Large intestine (tissue), 3 donors: ENCODE data around the gene RAB10. TPM values are rescaled to one million over a fixed set of nuclear protein-coding genes. Genes with fewer than 3 reads are reported as not detected.
"Not testable (repeated sequence)": the region's sequence is repeated elsewhere in the genome, so short reads cannot be mapped to it uniquely, and the experiment has no call there.

ENCODE experiments used
- DNase-seq, 2 donors: peaks; one replicate each; pipeline versions ENCODE4 v3.0.0 to v3.0.0-alpha.2; 2013
- H3K27ac ChIP-seq: one replicate; pipeline ENCODE4 v1.5.1; 2013; ENCODE audit warnings: low read length
- H3K27me3 ChIP-seq: 2 replicates; pipeline ENCODE4 v1.6.1; 2013; ENCODE audit warnings: low read length; ENCODE audit not compliant: control insufficient read depth, insufficient read depth
- H3K36me3 ChIP-seq: 2 replicates; pipeline ENCODE4 v1.6.1; 2013; ENCODE audit warnings: low read length; ENCODE audit not compliant: control insufficient read depth, insufficient read depth
- H3K4me1 ChIP-seq: one replicate; pipeline ENCODE4 v1.6.1; 2013; ENCODE audit warnings: low read length; ENCODE audit not compliant: control insufficient read depth, insufficient read depth
- H3K4me3 ChIP-seq: one replicate; pipeline ENCODE4 v1.5.1; 2013; ENCODE audit warnings: low read length
- H3K9me3 ChIP-seq: one replicate; pipeline ENCODE4 v1.6.1; 2013; ENCODE audit warnings: mild to moderate bottlenecking, low read depth, low read length, moderate library complexity; ENCODE audit not compliant: control insufficient read depth
- WGBS: methylation state at CpG from one replicate; pipeline ENCODE4 v1.1.5; 2013; ENCODE audit warnings: low lambda C conversion rate; ENCODE audit not compliant: insufficient coverage; 5-methylcytosine and 5-hydroxymethylcytosine counted together
- polyA plus RNA-seq: library from polyadenylated mRNA; unstranded; fragments of 120-200 nt; gene quantifications from one replicate; pipeline ENCODE4 v1.2.1, GENCODE V29; 2013

The RAB10 gene
- polyA plus RNA-seq, 1 donor, result 79.7 TPM

DNA sequence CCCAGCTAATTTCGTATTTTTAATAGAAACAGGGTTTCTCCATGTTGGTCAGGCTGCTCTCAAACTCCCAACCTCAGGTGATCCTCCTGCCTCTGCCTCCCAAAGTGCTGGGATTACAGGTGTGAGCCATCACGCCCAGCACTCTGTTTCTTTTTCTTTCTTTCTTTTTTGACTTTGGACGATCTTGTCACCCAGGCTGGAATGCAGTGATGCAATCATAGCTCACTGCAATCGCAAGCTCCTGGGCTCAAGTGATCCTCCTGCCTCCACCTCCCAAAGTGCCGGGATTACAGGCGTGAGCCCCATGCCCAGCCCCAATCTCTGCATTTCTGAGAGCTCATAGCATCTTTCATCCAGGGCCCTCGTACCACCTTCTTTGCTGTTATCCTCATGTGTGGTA, 34.5 kb upstream of the RAB10 start:
- H3K27ac ChIP-seq, result peak overlapping the region; percentile 23
- peak in 1 of 2 donors; percentile 64 for DNase-seq
- WGBS, result no CpG with 5 or more reads among the region's 7 CpGs
- not testable (repeated sequence) for H3K36me3 ChIP-seq, H3K27me3 ChIP-seq, H3K9me3 ChIP-seq, H3K4me3 ChIP-seq
- peaks cover 32% of the 10 kb centered on the region for H3K4me1 ChIP-seq

- H3K4me1 ChIP-seq, result peaks cover 32% of the 10 kb centered on the region
- H3K27ac ChIP-seq, result peak overlapping the region; percentile 4
- H3K9me3 ChIP-seq, result no peaks in the 10 kb centered on the region
- H3K4me3 ChIP-seq, result no peak overlapping the region
- H3K36me3 ChIP-seq, result no peaks in the 10 kb centered on the region
- peak in 1 of 2 donors; percentile 62 for DNase-seq
- H3K27me3 ChIP-seq, result no peaks in the 10 kb centered on the region
- no CpG with 5 or more reads among the region's 5 CpGs for WGBS
Measured at GRCh38 chr2:26000561-26001082, 33.3 kb upstream of the RAB10 start.

DNA sequence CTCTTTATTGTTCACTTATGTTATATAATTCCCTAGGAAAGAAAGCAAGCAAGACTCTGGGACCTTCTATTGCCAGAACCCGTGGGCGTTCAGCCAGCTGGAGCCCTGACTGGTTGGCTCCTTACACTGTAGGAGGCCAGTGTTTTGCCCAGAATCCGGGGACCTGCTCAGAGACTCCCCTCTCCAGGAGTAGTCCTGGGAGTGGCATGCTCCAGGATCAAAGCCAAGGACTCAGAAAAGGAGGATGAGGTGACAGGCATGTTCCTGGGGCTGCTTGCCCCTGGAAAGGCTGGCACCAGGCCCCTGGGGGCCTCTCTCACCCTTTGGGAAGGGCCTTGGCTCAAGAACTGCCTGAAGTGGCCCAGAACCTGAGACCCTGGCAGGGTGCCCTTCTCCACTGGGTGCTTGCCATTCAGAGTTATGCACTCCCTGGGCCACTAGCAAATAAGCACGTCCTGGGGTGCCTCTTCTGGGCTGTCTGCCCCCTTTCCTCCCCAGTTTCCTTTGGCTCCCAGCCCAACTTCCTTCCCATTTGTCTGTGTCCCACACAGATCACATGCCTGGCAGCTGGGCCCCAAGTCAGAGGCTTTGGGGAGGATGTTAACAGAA, 32.0 kb upstream of the RAB10 start:
- 60% methylated on average over 1 of the region's 4 CpGs for WGBS
- no peak overlapping the region for H3K4me3 ChIP-seq
- no peak overlapping the region for H3K27ac ChIP-seq
- no peaks in the 10 kb centered on the region for H3K36me3 ChIP-seq
- peaks cover 32% of the 10 kb centered on the region for H3K4me1 ChIP-seq
- no peaks in the 10 kb centered on the region for H3K27me3 ChIP-seq
- peak in 1 of 2 donors; percentile 24 for DNase-seq
- H3K9me3 ChIP-seq, result no peaks in the 10 kb centered on the region

- Histone ChIP-seq H3K9me3 (no peaks in the 10 kb centered on the region), H3K36me3 (no peaks in the 10 kb centered on the region), H3K4me3 (no peak overlapping the region), H3K4me1 (peaks cover 30% of the 10 kb centered on the region), H3K27ac (no peak overlapping the region), H3K27me3 (no peaks in the 10 kb centered on the region)
- no CpG with 5 or more reads among the region's 9 CpGs for WGBS
- DNase-seq, result no peak
Measured at GRCh38 chr2:26002632-26003310, 31.1 kb upstream of the RAB10 start.

GRCh38 chr2:26008095-26008494, 25.8 kb upstream of the RAB10 start:
- H3K27ac ChIP-seq, result no peak overlapping the region
- WGBS, result no CpG with 5 or more reads among the region's 1 CpG
- H3K4me1 ChIP-seq, result peaks cover 26% of the 10 kb centered on the region
- no peaks in the 10 kb centered on the region for H3K9me3 ChIP-seq
- no peaks in the 10 kb centered on the region for H3K27me3 ChIP-seq
- no peak overlapping the region for H3K4me3 ChIP-seq
- no peak for DNase-seq
- no peaks in the 10 kb centered on the region for H3K36me3 ChIP-seq

GRCh38 chr2:26008851-26009566, 24.9 kb upstream of the RAB10 start:
- WGBS, result no CpG with 5 or more reads among the region's 2 CpGs
- Histone ChIP-seq H3K27ac (peak overlapping the region; percentile 36), H3K27me3 (no peaks in the 10 kb centered on the region), H3K4me3 (no peak overlapping the region), H3K9me3 (no peaks in the 10 kb centered on the region), H3K4me1 (peaks cover 26% of the 10 kb centered on the region), H3K36me3 (no peaks in the 10 kb centered on the region)
- peak; percentile 38 to 60 for DNase-seq

DNA sequence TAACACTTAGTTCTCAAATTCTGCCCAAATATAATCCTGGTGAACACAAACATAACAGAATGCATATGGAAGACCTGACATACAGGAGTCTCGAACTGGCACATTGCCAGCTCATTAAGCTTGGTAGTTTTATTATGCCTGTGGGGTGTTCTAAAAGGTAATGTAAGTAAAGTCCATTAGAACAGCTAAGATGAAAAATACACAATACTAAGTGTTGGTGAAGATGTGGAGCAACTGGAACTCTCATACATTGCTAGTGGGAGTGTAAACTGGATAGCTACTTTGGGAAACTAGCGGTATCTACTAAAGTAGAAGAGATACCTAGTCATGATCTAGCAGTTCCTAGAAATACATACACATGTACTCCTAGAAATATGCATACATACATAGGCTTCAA, 24.3 kb upstream of the RAB10 start:
- no peaks in the 10 kb centered on the region for H3K27me3 ChIP-seq
- peak overlapping the region; percentile 36 for H3K27ac ChIP-seq
- no peaks in the 10 kb centered on the region for H3K9me3 ChIP-seq
- H3K4me1 ChIP-seq, result peaks cover 26% of the 10 kb centered on the region
- no peak for DNase-seq
- H3K36me3 ChIP-seq, result no peaks in the 10 kb centered on the region
- no peak overlapping the region for H3K4me3 ChIP-seq
- WGBS, result 100% methylated on average over 1 of the region's 2 CpGs

GRCh38 chr2:26010943-26011342, 22.9 kb upstream of the RAB10 start:
- Histone ChIP-seq H3K36me3 (no peaks in the 10 kb centered on the region), H3K4me3 (no peak overlapping the region), H3K27me3 (no peaks in the 10 kb centered on the region), H3K27ac (no peak overlapping the region), H3K4me1 (peaks cover 26% of the 10 kb centered on the region), H3K9me3 (no peaks in the 10 kb centered on the region)
- 100% methylated on average over 1 of the region's 3 CpGs for WGBS
- DNase-seq, result no peak

GRCh38 chr2:26011609-26011989, 22.3 kb upstream of the RAB10 start:
- H3K36me3 ChIP-seq, result no peaks in the 10 kb centered on the region
- H3K27me3 ChIP-seq, result no peaks in the 10 kb centered on the region
- DNase-seq, result peak in 1 of 2 donors; percentile 31
- H3K27ac ChIP-seq, result peak overlapping the region; percentile 79
- H3K4me3 ChIP-seq, result no peak overlapping the region
- peaks cover 26% of the 10 kb centered on the region for H3K4me1 ChIP-seq
- no peaks in the 10 kb centered on the region for H3K9me3 ChIP-seq
- 0% methylated on average over 1 of the region's 6 CpGs for WGBS

- Histone ChIP-seq H3K4me1 (peaks cover 28% of the 10 kb centered on the region), H3K4me3 (no peak overlapping the region), H3K27me3 (no peaks in the 10 kb centered on the region), H3K9me3 (no peaks in the 10 kb centered on the region), H3K36me3 (no peaks in the 10 kb centered on the region), H3K27ac (peak overlapping the region; percentile 79)
- DNase-seq, result peak; percentile 88 to 92
- 20% methylated on average over 3 of the region's 14 CpGs for WGBS
Measured at GRCh38 chr2:26011990-26012856, 21.7 kb upstream of the RAB10 start.
